HCT116 (cell line): Measurements from ENCODE around the gene NCOA1. TPM values are rescaled to one million over a fixed set of nuclear protein-coding genes. Genes with fewer than 3 reads are reported as not detected.

Source experiments
- ATAC-seq: fragments of 200-7000 bp; cut with Tn5 transposase; 2 replicates; pipeline ENCODE4 v1.9.1; 2020; ENCODE audit warnings: mild to moderate bottlenecking, moderate library complexity
- BruUV-seq: library from RNA; stranded (reverse); fragments of 400-500 nt; replicated peaks from 2 replicates; lab custom pipeline; 2021; lab: Mats Ljungman, UMichigan
- CTCF ChIA-PET: fragments of 300-600 bp; sonication (Branson Sonifier 250); formaldehyde crosslinking; loops from one replicate; lab custom pipeline; 2021; ENCODE audit warnings: antibody characterized with exemption; lab: Charles Lee
- POLR2A ChIA-PET: fragments of 300-600, 350-600 bp; sonication (Branson Sonifier 250); formaldehyde crosslinking; loops from one replicate; lab custom pipeline; 2021; ENCODE audit warnings: antibody characterized with exemption; lab: Charles Lee
- RAD21 ChIA-PET, 2 experiments: fragments of 300-600 bp; sonication (Branson Sonifier 250); formaldehyde crosslinking; loops; one replicate each; lab custom pipeline; 2023; ENCODE audit warnings: low total read pairs in 2 of 2; ENCODE audit not compliant: uncharacterized antibody in 2 of 2, unreplicated experiment in 2 of 2, low non-redundant PET in 1 of 2; lab: Charles Lee
- DNase-seq: peaks from one replicate; pipeline ENCODE4 v3.0.0-alpha.2; 2010; ENCODE audit warnings: low read depth, low spot score
- H2AFZ ChIP-seq: fragments of 200-600 bp; shearing (Covaris generic), sonication (generic); 2 replicates; pipeline ENCODE4 v1.6.1; 2017; ENCODE audit warnings: low read depth, mixed run types, mixed read lengths, antibody characterized with exemption, low read length; ENCODE audit not compliant: poor library complexity, severe bottlenecking
- H3K27ac ChIP-seq: 2 replicates; pipeline ENCODE4 v1.5.1; 2012; ENCODE audit warnings: low read depth, low read length
- H3K27me3 ChIP-seq: fragments of 200-600 bp; sonication (generic); 2 replicates; pipeline ENCODE4 v1.6.1; 2016; ENCODE audit warnings: mixed run types, low read length, mixed read lengths; ENCODE audit not compliant: insufficient read depth
- H3K36me3 ChIP-seq, 2 experiments: fragments of 200-500 bp in 1 of 2; fragments of 200-600 bp in 1 of 2; sonication (Bioruptor generic) in 1 of 2; sonication (generic) in 1 of 2; 2 replicates each; pipeline versions ENCODE4 v1.5.1 to v1.6.1; 2014 to 2016; ENCODE audit warnings: low read length in 2 of 2, inconsistent platforms in 1 of 2, mixed read lengths in 1 of 2, mixed run types in 1 of 2; ENCODE audit not compliant: insufficient read depth in 2 of 2, control insufficient read depth in 1 of 2
- H3K4me1 ChIP-seq, 2 experiments: fragments of 200-600 bp in 1 of 2; sonication (generic) in 1 of 2; 2 replicates each; pipeline versions ENCODE4 v1.5.1 to v1.6.1; 2012 to 2017; ENCODE audit warnings: low read length in 2 of 2, inconsistent platforms in 1 of 2, mild to moderate bottlenecking in 1 of 2, mixed read lengths in 1 of 2, mixed run types in 1 of 2, moderate library complexity in 1 of 2; ENCODE audit not compliant: insufficient read depth in 2 of 2, control insufficient read depth in 1 of 2
- H3K4me2 ChIP-seq: fragments of 200-600 bp; sonication (generic); 2 replicates; pipeline ENCODE4 v1.6.1; 2017; ENCODE audit warnings: mixed run types, low read length, mixed read lengths
- H3K4me3 ChIP-seq, 2 experiments: fragments of 200-600 bp in 1 of 2; sonication (generic) in 1 of 2; replicated peaks in 1 of 2; 2 replicates each; pipeline ENCODE4 v1.5.1; 2011 to 2016; ENCODE audit warnings: low read length in 2 of 2, control low read depth in 1 of 2, low read depth in 1 of 2, mild to moderate bottlenecking in 1 of 2, mixed read lengths in 1 of 2, mixed run types in 1 of 2
- H3K79me2 ChIP-seq: fragments of 200-600 bp; sonication (generic); 2 replicates; pipeline ENCODE4 v1.6.1; 2017; ENCODE audit warnings: mild to moderate bottlenecking, mixed run types, low read length, moderate library complexity, mixed read lengths; ENCODE audit not compliant: insufficient read depth
- H3K9ac ChIP-seq: fragments of 200-600 bp; sonication (generic); 2 replicates; pipeline ENCODE4 v1.6.1; 2016; ENCODE audit warnings: low read length, mixed read lengths
- H3K9me2 ChIP-seq: fragments of 200-600 bp; sonication (generic), shearing (Covaris generic); 2 replicates; pipeline ENCODE4 v1.6.1; 2017; ENCODE audit warnings: mixed run types, mild to moderate bottlenecking, moderate library complexity; ENCODE audit not compliant: insufficient read depth
- H3K9me3 ChIP-seq, 2 experiments: fragments of 200-500 bp in 1 of 2; fragments of 200-600 bp in 1 of 2; sonication (Bioruptor generic) in 1 of 2; sonication (generic) in 1 of 2; 2 replicates each; pipeline ENCODE4 v1.6.1; 2014 to 2017; ENCODE audit warnings: low read length in 2 of 2, mixed read lengths in 2 of 2, inconsistent platforms in 1 of 2, low read depth in 1 of 2, mild to moderate bottlenecking in 1 of 2, mixed run types in 1 of 2, moderate library complexity in 1 of 2; ENCODE audit not compliant: control insufficient read depth in 1 of 2, insufficient read depth in 1 of 2
- H4K20me1 ChIP-seq: fragments of 200-600 bp; sonication (generic), shearing (Covaris generic); 2 replicates; pipeline ENCODE4 v1.6.1; 2017; ENCODE audit warnings: mixed run types, mild to moderate bottlenecking, moderate library complexity; ENCODE audit not compliant: insufficient read depth
- ATF3 ChIP-seq: IDR thresholded peaks from 2 replicates; pipeline ENCODE4 v1.6.1; 2012
- CBX3 ChIP-seq: IDR thresholded peaks from 2 replicates; pipeline ENCODE4 v1.6.1; 2012; ENCODE audit warnings: low read depth
- CEBPB ChIP-seq: IDR thresholded peaks from 2 replicates; pipeline ENCODE4 v1.6.1; 2012; ENCODE audit warnings: low read depth
- CTCF ChIP-seq, 3 experiments: fragments of 200-600 bp in 1 of 3; sonication (generic) in 1 of 3; IDR thresholded peaks in 2 of 3; conservative IDR thresholded peaks in 1 of 3; 2 replicates each; pipeline ENCODE4 v1.5.1; 2012 to 2017; ENCODE audit warnings: low read depth in 2 of 3, low read length in 2 of 3, antibody characterized with exemption in 1 of 3, borderline replicate concordance in 1 of 3, control low read depth in 1 of 3, mild to moderate bottlenecking in 1 of 3, mixed read lengths in 1 of 3, mixed run types in 1 of 3, moderate library complexity in 1 of 3; ENCODE audit not compliant: insufficient read depth in 1 of 3
- EGR1 ChIP-seq: IDR thresholded peaks from 2 replicates; pipeline ENCODE4 v1.6.1; 2012; ENCODE audit warnings: low read depth
- ELF1 ChIP-seq: IDR thresholded peaks from 2 replicates; pipeline ENCODE4 v1.6.1; 2012; ENCODE audit warnings: low read depth, borderline replicate concordance
- EZH2 ChIP-seq: fragments of 200-600 bp; sonication (generic); IDR thresholded peaks from 2 replicates; pipeline ENCODE4 v1.6.1; 2017; ENCODE audit warnings: antibody characterized with exemption, mixed run types
- EZH2phosphoT487 ChIP-seq: fragments of 200-600 bp; IDR thresholded peaks from 2 replicates; pipeline ENCODE4 v1.6.1; 2018; ENCODE audit warnings: antibody characterized with exemption, borderline replicate concordance
- FOSL1 ChIP-seq: IDR thresholded peaks from 2 replicates; pipeline ENCODE4 v1.6.1; 2012; ENCODE audit warnings: low read depth
- JUND ChIP-seq: IDR thresholded peaks from 2 replicates; pipeline ENCODE4 v1.6.1; 2012
- POLR2A ChIP-seq: IDR thresholded peaks from 2 replicates; pipeline ENCODE4 v1.7.0; 2011; ENCODE audit warnings: borderline replicate concordance; ENCODE audit not compliant: insufficient read depth, insufficient read length; ENCODE audit errors: extremely low read depth
- POLR2AphosphoS5 ChIP-seq: IDR thresholded peaks from 2 replicates; pipeline ENCODE4 v1.6.1; 2011; ENCODE audit warnings: mild to moderate bottlenecking, low read depth, low read length, moderate library complexity
- REST ChIP-seq: IDR thresholded peaks from 2 replicates; pipeline ENCODE4 v1.6.1; 2012; ENCODE audit warnings: low read depth
- SIN3A ChIP-seq: IDR thresholded peaks from 2 replicates; pipeline ENCODE4 v1.6.1; 2012; ENCODE audit warnings: low read depth
- SRF ChIP-seq: IDR thresholded peaks from 2 replicates; pipeline ENCODE4 v1.6.1; 2012; ENCODE audit warnings: low read depth
- YY1 ChIP-seq: IDR thresholded peaks from 2 replicates; pipeline ENCODE4 v1.6.1; 2011; ENCODE audit warnings: low read length, low read depth, moderate library complexity, mild to moderate bottlenecking; ENCODE audit not compliant: insufficient replicate concordance; ENCODE audit errors: extremely low read depth
- ZBTB33 ChIP-seq: IDR thresholded peaks from 2 replicates; pipeline ENCODE4 v1.6.1; 2011; ENCODE audit warnings: mild to moderate bottlenecking, low read length, moderate library complexity; ENCODE audit not compliant: insufficient replicate concordance; ENCODE audit errors: extremely low read depth
- ZNF274 ChIP-seq: fragments of 200-500 bp; sonication (Bioruptor generic); IDR thresholded peaks from 2 replicates; pipeline ENCODE4 v1.6.1; 2014; ENCODE audit warnings: mild to moderate bottlenecking, low read depth, low read length, inconsistent platforms
- intact Hi-C: fragments of 100-400 bp; cut with micrococcal nuclease; formaldehyde crosslinking; loops from 2 replicates; pipeline ENCODE4 v1.10.0; 2022
- total RNA-seq: library from RNA; stranded (reverse); gene quantifications from one replicate; pipeline ENCODE4 v1.2.1, GENCODE V29; 2021; ENCODE audit not compliant: unreplicated experiment

NCOA1 gene
- total RNA-seq, 1 experiment from 2014 or later = 10.4 TPM

DNA sequence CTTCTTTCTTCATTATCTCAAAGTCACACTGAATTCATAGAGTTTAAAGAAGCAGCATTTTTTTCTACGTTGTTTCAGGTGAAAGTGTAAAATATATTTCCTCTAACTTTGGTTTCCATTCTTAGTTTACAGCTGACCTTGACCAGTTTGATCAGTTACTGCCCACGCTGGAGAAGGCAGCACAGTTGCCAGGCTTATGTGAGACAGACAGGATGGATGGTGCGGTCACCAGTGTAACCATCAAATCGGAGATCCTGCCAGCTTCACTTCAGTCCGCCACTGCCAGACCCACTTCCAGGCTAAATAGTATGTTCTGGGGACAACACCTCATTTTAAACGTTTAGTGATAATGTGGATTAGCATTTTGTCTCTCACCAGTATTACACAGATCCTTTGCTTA, 219.8 kb downstream of the NCOA1 start:
- POLR2A ChIA-PET = no interaction called here
- Histone ChIP-seq H4K20me1 (no peaks in the 10 kb centered on the region), H3K36me3 (no peaks in the 10 kb centered on the region), H3K4me3 (no peak overlapping the region), H3K4me1 (no peaks in the 10 kb centered on the region), H3K9me3 (no peaks in the 10 kb centered on the region), H3K9me2 (no peaks in the 10 kb centered on the region), H3K4me2 (no peak overlapping the region), H3K27ac (no peak overlapping the region), H3K79me2 (no peaks in the 10 kb centered on the region), H2AFZ (no peak overlapping the region), H3K9ac (no peak overlapping the region), H3K27me3 (no peaks in the 10 kb centered on the region)
- CTCF ChIA-PET = no interaction called here
- no peak for ATAC-seq
- intact Hi-C loops = no loop called here
- RAD21 ChIA-PET = no interaction called here
- BruUV-seq = no TSS peak
- DNase-seq = no peak
- no peak for TF ChIP-seq FOSL1
- no peak for TF ChIP-seq CBX3
- TF ChIP-seq SIN3A = no peak
- no peak for TF ChIP-seq EZH2
- TF ChIP-seq POLR2AphosphoS5 = no peak
- TF ChIP-seq JUND = no peak
- no peak for TF ChIP-seq REST
- no peak for TF ChIP-seq ZBTB33
- no peak for TF ChIP-seq EZH2phosphoT487
- TF ChIP-seq POLR2A = no peak
- no peak for TF ChIP-seq SRF
- TF ChIP-seq CEBPB = no peak
- TF ChIP-seq EGR1 = no peak
- no peak for TF ChIP-seq CTCF (IDR thresholded peaks at IDR 0.05 in 2 of 3, conservative IDR thresholded peaks at IDR 0.05 in 1 of 3; ENCODE audit: borderline replicate concordance in 1 of 3, insufficient read depth in 1 of 3, low read depth in 2 of 3, low read length in 2 of 3)
- TF ChIP-seq YY1 = no peak
- TF ChIP-seq ZNF274 = no peak
- TF ChIP-seq ELF1 = no peak
- no peak for TF ChIP-seq ATF3
